HTERT RPE-1 (cell line): ENCODE data around the gene AHNAK.

Experiments
- in situ Hi-C: fragments of 300-500 bp; cut with MboI; formaldehyde crosslinking; loops from 4 replicates; pipeline ENCODE4 v1.14.3; 2020; ENCODE audit warnings: low sequenced_read_pairs

The AHNAK gene

GRCh38 chr11:62538470-62539237, 8.0 kb downstream of the AHNAK start:
- in situ Hi-C loops, result no loop called here

DNA sequence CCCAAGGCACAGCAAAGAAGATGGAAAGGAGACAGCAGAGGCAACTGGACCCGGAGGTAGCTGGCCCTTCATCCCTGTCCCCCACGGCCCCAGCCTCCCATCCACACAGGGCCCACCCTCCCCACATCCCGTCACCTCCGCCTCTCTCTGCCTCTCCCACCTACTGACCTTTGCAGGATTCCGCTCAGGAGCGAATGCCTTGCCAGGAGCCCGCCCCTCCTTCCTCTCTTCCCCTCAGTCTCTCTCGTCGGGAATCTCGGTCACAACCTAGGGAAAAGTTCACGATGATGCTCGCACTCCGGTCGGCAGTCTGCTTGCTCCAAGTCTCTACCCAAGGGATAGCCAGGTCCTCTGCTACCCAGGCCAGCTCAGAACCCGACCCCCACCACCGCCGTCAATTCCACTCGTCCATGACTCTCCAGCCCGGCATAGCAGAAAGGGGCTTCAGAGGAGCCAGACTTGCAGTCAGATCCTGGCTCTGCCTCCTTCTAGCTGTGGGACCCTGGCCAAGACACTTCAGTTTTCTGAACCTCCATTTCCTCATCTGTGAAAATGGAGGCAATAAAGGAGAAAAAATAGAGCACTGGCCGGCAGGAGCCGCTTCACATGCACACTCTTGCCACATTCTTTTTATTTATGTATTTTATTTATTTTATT, 10.2 kb downstream of the AHNAK start:
- in situ Hi-C loops, result no loop called here

DNA sequence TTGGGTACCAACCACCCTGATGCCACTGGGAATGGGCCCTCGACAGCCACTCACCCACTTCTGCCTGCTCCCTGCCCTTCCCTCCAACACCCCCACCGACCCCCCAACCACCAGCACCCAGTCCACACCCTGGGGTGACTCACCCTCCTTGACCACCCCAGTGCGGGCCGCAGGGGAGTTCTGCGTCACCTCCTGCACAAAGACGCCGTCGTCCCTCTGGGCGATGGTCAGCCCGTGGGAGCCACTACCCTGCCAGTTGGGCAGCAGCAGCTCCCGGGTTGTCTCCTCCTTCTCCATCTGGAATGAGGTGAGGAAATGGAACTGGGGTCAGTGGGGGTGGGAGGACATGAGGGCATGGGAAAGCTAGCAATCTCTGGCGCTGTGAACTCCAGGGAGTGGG, 10.8 kb downstream of the AHNAK start:
- in situ Hi-C loops, result no loop called here

- in situ Hi-C loops, result no loop called here
These were observed 11.6 kb downstream of the AHNAK start for GRCh38 chr11:62534779-62535545.

- in situ Hi-C loops, result no loop called here
These were observed 14.5 kb downstream of the AHNAK start for GRCh38 chr11:62532096-62532495.

DNA sequence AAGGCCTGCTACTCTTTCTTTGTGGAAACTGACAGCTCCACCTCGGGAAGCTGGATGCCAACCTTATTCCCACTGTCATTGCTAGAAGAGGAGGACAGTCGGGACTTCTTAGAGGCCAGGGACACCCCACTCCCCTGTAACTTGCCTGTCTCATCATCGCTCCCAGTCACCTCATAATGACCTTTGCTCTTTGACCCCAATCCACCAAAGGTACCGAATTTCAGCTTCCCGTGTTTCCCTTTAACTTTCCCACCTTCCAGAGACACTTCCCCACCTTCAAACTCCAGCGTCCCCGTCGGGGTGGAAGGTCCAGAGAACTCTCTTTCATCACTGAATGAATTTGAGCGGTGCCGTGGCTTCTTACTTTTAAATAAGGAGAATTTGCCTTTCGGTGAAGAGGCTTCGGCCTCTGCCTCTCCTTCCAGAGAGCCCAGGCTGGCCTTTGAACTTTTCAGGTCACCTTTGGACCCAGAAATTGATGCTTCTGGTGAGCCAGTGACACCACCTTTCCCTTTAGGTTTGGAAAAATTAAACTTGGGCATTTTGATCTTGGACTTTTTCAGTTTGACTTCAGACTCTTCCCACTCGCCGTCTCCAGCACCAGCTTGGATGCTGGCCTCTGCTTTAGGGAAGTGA, 29.8 kb downstream of the AHNAK start:
- in situ Hi-C loops, result no loop called here

- in situ Hi-C loops, result no loop called here
These were observed 32.5 kb downstream of the AHNAK start for GRCh38 chr11:62514151-62514550.

GRCh38 chr11:62513626-62514025, 33.0 kb downstream of the AHNAK start:
- in situ Hi-C loops, result no loop called here

- in situ Hi-C loops, result no loop called here
These were observed 33.6 kb downstream of the AHNAK start for GRCh38 chr11:62512961-62513360.

- in situ Hi-C loops, result no loop called here
These were observed 38.1 kb downstream of the AHNAK start for GRCh38 chr11:62508336-62509058.

- in situ Hi-C loops, result no loop called here
These were observed 39.5 kb downstream of the AHNAK start for GRCh38 chr11:62507125-62507422.

GRCh38 chr11:62506413-62507124, 40.0 kb downstream of the AHNAK start:
- in situ Hi-C loops, result no loop called here

DNA sequence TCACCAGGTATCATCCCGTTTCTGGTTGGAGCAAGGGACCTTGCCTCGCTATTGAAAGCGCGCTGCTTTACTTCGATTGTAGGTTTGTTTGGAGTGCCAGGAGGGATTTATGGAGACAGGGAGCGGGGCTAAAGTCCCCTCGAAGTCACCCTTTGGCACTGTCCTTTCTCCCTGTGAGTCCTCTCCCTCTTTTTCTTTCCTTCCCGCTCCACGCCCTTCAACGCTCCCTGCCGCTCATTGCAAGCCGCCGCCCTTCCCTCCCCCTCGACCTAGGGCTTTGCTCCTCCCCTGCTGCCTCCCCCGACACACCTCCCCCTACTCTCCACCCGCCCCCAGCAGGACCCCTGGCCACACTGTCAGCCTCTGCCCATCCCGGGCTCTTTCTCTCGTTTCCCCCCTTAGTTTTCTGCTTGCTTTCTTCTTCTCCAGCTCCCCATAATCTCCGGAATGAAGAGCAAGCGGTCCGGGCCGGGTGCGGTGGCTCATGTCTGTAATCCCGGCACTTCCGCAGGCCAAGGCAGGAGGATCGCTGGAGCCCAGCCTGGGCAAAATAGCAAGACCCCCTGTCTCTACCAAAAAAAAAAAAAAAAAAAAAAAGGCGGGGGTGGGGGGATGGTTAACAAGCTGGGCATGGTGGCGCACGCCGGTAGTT, 41.0 kb downstream of the AHNAK start:
- in situ Hi-C loops, result no loop called here

DNA sequence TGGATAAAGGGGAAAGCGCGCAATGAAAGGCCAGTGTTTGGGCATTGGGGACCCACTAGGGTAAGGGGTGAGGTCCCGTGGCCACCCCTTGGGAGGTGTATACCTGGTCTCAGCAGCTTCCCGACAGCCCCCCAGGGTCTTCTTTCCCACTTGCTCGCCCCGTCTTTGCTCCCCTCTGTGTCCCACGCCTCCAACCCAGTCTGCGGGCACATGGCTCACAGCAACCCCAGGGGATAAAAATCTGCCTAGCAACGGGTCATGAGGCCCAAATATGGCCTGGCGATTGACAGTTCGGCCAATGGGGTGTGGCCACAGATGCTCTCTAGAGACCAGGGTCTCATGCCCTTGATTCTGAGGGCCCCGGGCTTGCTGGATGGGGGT, 41.6 kb downstream of the AHNAK start:
- in situ Hi-C loops, result no loop called here

DNA sequence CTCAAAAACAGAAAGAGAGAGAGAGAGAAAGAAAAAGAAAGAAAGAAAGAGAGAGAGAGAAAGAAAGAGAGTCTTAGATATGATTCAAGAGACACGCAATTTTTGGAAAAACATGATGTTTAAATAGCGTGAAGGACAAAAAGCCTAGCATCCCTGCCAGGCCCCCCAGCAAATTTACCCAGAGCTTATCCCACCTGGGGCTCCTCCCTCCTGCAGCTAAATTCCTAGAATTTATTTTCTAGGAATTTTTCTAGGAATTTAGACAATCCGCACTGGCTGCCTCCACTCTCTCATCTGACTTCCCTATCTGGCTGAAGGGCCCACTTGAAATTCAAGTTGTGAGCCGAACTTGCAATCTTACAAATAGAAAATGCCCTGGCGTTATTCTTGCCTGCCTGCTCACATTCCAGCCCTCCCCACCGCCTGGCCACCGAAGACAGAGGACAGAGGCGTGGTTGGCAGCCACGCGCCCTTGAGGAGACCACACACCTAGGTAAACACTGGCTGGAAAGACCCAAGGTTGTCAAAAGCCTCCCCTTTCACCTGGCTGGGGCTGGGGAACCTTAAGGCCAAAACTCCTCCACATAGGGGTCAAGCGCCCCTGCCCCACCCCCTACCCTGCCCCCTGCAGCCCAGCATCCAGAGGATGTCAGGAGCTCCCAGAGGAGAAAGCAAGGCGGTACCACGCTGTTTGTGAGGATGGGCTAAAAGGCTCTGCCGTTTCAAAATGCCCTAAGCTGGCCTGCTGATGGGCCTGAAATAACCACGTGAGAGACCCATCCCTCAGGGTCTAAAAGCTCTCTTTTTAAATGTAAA, 42.2 kb downstream of the AHNAK start:
- in situ Hi-C loops, result no loop called here

DNA sequence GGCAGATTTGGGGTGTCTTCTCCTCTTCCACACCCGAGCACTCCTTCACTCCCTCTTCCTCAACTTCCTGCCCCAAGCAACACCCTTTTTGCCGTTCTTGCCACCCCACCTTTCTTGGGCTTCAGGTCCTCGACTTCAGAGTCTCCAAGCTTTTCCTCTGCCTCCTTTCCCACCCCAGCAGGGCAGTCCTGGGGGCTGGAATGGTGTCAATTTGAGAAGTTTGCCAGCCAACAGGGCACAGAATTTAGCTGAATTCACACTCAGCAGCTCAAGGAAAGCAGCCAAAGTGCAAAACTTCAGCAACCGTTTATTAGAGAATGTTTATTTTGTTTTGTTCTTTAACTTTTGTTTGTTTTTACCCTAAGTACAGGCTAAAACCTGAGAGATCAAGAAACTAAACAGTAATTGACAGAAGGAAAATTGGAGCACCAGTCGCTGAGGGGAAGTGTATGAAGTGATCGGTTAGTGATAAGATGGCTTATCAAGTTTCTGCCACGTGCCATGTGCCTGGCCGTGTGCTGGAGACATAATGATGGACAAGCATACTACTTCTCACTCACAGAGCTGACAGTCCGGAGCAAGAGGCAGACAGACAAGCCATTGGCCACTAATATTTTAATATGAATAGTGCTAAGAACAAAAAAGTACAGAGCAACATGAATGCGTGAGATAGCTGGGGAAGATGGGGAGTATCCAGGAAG, 44.4 kb downstream of the AHNAK start:
- in situ Hi-C loops, result no loop called here

GRCh38 chr11:62501432-62501891, 45.1 kb downstream of the AHNAK start:
- in situ Hi-C loops, result no loop called here

- in situ Hi-C loops, result no loop called here
These were observed 46.0 kb downstream of the AHNAK start for GRCh38 chr11:62500650-62501030.
